HG03039 (cell line): ENCODE data around the gene SNED1.

ENCODE experiments used
- ATAC-seq: cut with Tn5 transposase; IDR thresholded peaks from one replicate; pipeline ENCODE4 v1.9.1; 2021; ENCODE audit warnings: mild to moderate bottlenecking, moderate library complexity; ENCODE audit not compliant: unreplicated experiment

The SNED1 gene

DNA sequence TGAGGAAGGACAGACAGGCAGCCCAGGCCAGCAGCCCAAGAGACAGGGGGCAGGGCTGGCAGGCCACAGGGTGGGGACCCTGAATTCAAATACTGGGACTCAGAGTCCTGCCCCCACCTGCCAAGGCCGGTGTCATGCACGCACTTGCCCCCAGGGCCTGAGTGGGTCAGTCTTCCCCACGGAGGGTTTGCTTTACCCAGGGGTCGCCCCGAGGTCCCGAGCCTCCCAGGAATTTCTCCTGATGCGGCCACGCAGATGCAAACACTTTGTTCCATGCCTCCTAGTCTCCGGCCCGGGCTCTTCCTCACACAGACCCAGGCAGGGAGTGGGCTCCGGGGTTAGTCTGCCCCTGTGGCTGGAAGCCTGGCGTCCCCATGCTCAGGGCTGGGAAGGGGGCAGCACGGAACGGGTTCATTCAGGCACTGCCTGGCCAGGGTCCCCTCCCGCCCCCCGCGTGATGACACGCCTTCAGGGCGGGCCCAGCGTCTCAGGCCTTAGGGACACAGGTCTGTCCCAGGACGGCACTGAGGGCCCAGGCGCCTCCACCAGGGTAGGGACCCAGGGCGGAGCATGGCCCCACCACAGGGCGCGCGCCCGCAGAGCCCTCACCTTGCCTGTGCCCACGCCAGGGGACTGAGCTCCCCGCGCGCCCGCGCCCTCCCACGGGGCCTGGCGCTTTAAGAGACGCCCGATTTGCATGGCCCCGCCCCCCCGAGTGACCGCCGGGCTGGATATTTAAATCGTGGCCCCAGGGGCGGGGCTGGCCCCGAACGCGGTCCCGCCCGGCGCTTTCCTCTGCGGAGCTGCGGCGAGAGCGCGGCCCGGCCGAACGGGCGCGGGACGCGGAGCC, at the start of gene SNED1:
Gene SNED1 (plus strand): TSS at position 763 of the 850 bp plus-strand sequence. CDS start 220 bp downstream, outside the sequence.
- no peak for ATAC-seq

DNA sequence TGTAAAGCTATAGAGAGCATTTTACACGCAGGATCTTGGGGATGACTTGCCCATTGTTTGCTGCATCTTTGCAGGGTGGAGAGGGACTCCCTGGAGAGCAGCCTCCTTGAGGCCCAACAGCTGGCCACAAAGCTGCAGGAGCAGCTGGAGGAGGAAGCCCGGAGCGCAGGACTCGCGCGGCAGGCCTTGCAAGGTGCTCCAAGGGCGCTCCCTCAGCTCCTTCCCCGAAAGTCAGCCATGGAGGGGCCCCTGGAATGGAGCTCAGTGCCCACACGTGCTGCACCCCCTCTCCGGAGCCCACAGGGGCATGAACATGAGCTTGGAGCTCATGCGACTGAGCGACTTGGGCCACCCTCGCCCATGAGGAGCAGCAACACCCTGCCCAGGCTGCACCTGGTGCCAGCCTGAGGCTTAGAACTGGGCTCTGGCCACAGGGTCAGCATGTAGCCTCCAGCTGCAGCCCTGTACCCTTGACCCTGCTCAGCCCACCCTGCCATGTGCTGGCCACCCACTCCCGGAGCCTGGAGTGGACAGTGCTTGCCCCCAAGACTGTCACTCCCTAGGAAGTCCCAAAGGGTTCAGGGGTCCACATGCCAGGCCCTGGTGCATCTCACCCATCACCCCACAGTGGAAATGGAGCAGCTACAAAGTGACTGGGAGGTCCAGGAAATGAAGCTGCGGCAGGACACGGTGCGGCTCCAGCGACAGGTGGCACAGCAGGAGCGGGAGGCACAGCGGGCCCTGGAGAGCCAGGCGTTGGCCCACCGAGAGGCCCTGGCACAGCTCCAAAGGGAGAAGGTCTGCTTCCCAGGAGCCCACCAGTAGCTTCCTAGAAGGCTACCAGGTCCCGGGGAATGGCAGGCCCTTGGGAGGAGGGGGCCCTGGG, 49.3 kb upstream of the SNED1 start:
- no peak for ATAC-seq

DNA sequence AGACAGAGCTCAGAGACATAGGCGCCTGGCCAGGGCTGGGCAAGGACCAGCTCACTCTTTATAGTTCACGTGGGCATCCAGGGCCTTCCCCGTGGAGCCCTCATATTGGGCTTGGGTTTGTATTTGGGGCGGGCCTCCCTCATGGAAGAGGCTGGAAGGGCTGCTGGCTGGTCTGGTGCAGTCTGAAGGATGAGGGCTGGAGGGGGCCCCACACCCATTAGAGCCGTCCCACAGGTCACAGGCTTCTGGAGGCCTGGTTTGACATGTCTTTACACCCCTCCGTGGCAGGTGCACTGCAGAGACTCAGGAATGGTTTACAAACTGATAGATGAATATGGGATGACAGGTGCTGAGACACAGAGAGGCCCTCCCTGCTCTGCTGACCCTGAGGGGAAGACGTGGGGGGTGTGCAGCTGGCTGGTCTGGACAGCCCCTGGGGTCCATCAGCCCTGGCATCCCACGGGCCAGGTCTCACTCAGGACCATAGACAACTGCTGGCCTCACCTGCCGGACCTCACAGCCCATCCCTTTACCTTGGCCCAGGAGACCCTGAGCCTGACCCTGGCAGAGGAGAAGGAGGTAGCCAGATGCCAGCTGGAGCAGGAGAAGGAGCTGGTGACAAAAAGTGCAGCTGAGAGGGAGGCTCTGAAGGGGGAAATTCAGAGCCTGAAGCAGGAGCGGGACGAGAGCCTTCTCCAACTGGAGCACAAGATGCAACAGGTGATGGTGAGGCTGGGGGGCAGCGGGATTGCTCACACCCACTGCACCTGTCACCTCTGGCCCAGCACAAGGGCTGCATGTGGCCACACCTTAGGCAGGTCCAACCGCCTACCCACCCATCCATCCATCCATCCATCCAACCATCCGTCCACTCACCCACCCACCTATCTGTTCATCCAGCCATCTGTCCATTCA, 48.4 kb upstream of the SNED1 start:
- no peak for ATAC-seq

DNA sequence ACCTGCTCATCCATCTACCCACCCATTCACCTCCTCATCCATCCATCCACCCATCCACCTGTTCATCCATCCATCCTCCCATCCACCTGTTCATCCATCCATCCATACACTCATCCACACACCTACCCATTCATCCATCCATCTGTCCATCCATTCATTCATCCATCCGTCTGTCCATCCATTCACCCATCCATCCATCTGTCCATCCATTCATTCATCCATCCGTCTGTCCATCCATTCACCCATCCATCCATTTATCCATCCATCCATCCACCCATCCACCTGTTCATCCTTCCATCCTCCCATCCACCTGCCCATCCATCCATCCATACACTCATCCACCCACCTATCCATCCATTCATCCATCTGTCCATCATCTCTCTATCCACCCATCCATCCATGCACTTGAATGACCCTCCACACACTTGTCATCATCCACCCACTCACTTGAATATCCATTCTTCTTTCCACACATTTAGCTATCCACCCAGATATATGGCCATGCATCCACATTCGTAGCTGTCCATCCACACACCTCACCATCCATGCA, 47.3 kb upstream of the SNED1 start:
- ATAC-seq, result no peak

DNA sequence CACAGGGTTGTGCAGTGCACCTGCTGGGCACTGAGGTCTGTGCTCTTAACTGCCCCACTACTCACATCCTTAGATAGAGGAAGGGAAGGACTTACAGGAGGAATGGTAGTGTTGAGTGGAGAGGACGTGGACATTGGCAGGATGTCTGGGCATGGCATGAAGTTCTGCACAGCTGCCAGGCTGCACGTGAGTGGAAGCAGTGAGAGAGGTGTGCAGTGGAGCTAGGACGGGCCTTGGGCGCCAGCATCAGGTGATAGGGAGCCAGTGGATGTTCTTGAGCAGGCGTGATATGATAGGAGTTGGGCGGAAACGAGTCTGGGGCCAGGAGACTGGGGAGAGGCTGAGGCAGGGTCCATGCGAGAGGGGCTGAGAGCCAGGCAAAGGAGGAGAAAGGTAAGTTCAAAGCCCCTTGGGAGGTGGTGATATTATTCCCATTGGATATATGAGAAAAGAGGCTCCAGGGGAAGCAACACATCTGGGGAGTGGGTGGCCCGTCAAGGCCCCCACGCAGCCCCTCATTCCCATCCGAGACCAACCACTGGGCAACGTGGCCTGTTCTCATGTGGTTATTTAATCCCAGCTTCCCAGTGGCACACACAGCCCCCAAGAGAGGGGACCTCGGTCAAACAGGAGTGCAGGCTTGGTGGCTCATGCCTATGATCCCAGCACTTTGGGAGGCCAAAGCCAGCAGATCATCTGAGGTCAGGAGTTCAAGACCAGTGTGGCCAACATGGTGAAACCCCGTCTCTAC, 45.7 kb upstream of the SNED1 start:
- ATAC-seq, result no peak

DNA sequence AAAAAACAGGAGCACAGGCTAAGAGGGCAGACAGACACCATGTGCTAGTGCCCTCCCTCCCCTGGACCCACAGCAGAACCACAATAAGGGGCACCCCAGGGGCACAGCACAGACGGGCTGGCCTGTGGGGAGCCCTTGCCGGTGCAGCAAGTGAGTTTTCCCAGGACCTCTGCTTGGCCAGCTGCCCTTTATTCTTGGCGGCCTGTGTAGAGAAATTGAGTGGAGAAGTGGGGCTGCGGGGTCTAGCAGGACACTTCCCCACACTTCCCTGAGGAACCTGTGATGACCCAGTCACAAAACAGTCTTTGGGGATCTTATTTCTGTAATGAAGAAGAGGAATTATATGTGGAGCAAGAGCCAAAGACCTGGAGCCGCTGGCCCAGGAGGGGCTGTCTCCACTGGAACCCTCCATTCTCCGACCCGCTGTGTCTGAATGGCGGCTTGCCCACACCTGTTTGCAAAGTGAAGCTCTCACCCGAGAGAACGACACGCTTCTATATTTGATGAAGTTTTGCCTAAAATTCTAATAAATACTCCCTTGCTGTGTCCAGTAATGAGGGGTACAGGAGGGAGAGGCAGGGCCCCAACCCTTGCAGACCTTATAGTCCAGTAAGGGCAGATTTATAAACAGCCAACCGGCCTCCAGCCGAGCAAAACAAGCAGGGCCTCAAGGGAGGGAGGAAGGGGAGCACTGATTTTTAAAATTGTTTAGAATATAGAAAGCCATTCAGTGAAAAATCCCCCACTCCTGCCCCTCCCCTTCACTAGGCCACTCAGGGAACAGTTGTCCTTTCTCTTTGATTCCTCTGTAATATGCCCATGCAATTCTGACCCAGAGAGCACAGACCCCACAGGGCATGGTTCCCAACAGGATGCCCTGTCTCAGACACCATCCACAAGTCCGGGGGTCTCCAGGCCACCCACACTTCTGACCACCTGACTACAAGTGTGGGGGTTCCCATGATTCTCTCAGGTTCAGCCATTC, 44.7 kb upstream of the SNED1 start:
- no peak for ATAC-seq

DNA sequence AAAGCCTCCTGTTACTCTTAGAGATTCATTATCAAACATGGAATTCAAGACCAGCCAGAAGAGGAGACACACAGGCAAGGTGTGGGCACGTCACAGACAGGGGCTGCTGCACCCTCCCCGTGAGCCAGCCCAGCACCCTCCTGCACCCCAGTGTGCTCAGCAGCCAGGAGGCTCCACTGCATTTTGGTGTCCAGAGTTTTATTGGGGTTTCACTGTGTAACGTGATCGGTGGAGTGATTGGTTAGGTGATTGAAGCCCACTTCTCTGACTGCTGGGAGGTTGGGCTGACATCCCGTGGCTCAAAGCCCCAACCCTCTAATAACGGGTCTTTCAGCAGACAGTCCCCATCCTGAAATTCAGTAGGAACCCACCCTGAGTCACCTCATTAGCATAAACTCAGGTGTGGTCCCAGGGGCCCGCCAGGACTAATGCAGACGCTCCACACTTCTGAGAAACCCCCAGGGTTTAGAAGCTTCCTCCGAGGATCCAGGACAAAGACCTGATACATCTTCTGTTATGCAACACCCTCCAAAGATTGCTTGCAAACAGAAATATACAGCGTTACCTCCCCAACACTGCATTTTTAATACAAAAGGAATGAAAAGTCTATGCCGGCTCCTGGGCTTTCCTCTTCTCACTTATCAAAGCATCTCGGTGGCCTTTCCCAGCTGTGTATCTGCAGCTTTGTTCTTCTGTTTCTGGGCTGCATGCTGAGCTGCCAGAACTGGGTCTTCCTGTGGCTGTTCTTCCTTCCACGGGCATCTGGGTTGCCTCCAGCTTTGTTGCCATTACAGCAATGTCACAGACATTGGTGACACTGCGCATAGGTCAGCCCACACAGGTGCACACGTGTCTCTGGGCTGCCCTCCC, 43.7 kb upstream of the SNED1 start:
- no peak for ATAC-seq

DNA sequence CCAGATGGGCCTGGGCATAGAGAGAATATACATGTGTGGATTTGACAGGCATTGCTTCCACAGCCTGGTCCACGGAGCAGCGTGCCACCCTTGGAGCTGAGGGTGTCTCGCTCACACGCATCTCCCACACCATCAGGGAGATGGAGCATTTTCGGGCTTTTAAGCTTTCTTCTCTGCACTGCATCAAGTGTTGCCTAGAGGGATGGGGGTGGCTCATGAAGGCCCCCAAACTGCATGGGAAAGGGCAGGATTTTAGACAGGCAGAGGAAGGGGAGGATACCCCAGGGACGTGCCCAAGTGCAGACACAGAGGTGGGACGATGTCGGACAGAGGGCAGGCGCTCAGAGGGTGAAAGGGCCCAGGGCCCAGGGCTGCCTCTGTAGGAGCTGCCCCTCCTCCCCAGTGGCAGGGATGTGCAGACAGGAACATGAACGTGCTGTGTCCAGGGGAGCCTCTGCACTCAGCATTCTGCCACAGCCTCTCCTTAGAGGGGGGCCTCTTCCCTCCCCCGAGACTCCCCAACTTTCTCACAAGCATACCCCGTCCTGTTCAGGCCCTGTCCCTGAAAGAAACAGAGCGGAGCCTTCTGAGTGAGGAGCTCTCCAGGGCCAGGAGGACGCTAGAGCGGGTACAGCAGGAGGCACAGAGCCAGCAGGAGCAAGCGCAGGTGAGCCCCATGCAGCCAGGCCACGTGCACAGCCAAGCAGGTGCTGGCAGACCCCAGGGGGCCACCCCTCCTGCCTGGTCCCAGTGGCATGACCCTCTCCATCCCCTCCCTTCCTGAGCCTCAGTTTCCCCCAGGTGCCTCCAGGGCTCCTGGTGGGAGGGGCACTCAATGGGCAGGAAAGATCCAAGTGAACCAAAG, 42.9 kb upstream of the SNED1 start:
- no peak for ATAC-seq

DNA sequence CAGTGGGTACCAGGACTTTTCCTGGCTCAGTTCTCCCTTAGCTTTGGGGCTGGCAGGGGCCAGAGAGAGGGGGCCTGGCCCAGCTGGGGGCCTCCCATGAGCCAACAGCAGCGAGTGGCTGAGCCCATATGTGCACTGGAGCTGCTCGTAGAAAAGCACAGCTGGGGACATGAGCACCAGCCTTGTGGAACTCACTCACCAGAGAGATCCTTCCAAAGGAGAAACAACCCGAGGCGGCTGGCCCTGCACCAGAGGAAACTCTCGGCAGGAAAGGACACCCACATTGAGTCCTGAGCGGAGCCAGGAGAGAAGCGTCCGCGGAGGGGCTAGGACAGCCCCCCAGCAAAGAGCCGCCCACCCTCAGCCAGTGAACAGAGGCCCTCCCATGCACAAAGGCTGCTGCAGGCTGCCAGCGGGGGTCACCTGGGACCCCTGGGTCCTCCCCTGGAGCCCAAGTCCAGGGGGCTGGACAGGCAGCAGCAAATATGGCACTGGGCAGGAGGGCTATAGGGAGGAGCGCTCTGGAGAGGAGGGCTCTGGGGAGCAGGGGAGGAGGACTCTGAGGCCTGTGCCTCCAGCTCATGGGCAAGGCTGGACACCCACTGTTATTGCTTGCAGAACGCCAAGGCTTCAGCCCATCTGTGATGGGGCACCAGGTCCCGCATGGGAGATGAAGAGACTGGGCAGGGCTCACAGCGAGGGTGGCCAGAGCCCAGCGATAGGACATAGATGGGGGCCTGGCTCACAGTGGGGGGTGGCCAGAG, 42.1 kb upstream of the SNED1 start:
- no peak for ATAC-seq

DNA sequence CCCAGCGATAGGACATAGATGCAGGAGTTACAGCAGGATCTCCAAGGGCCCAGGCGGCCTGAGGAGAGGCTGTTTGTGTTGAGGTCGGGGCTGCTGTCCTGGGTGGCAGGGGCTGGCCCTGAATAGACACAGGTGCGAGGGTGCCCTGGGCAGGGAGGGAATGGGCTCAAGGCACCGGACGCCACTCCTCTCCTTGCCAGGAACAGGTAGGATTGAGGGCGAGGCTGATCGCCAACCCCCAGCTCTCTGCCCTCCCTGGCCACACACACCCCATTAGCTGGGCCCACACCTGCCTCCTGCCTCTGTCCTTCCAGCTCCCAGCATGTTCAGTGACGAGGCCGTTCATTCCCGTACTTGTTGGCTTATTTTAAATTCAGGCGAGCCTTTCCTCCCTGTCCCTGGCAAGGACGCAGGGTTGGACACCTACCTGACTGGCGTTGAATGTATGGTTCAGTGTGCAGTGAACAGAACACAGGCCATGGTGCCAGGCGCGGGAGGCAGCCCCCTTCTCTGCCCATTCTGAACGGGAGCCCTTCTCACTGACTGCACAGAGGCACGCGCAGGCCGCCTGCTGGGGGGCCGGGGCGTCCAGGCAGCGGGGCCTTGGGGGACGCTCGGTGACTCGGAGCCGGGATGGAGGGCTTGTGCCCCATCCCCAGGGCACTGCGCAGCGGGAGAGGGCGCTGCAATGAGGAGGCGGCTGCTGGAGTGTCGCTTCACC, 41.3 kb upstream of the SNED1 start:
- ATAC-seq, result no peak

DNA sequence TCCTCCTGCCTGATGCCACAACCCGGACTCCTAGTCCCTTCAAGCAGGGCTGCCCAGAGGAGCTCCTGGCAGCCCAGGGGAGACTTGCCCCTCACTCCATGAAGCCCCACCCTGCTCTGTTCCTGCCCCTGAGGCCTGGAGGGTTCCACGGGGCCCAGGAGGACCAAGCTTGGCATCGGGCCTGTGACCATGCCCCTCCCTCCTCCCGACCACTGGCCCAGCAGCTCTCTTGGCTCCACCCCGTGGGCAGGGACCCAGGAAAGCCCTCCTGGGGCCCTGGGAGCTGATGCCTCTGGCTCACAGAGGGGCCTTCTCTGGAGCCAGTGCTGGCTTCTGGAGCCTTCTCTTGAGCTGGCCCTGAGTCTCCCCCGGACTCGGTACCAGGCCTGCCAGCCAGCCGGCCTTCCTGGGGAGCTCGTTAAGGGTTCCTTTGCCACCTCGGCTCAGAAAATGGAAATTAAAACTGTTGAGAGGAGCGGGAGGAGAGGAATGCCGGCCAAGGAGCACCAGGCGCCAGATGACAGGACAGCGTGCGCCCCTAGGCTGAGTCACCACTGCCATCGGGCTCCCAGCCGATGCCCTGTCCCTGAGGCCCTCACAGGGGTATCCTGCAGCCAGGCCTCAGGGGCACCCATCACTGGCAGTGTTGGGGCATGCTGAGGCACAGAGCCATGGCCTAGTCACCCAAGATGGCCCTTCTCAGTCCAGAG, 40.6 kb upstream of the SNED1 start:
- ATAC-seq, result no peak

DNA sequence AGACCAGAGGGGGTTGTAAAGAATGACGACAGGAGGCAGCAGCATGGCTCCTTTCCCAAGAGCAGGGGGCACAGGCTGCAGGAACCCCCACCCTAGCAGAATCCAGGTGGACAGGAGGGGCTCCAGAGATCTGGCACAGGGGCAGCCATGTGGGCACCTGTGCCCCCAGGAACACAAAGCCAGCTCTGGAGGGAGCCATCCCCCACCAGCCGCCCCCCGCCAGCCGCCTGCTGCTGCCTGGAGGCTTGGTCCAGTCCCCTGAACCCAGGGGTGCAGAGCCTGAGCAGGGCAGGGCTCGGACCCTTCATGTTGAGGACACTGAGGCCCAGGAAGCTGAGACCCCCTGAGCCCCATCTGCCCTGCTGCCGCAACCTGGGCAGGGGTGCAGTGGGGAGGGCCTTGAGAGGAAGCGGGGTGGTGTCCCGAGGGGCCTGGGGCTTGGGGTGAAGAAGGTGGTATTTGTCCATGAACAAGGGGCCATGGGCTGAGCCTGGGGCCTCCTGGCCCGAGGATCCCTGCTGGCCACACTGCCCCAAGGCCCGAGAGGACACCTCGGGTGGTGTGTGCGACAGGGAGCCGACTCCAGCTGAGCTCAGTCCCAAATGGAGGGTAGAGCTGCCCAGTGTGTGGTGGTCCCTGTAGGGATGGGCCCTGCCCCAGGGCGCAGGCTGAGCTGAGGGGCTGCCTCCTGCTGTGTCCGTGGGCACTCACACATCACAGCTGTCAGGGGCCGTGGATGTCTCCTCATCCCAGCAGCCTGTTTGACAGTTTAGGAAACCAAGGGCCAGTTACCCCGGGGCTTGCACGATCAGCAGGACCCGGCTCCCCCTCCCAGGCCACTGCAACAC, 39.8 kb upstream of the SNED1 start:
- ATAC-seq, result no peak

DNA sequence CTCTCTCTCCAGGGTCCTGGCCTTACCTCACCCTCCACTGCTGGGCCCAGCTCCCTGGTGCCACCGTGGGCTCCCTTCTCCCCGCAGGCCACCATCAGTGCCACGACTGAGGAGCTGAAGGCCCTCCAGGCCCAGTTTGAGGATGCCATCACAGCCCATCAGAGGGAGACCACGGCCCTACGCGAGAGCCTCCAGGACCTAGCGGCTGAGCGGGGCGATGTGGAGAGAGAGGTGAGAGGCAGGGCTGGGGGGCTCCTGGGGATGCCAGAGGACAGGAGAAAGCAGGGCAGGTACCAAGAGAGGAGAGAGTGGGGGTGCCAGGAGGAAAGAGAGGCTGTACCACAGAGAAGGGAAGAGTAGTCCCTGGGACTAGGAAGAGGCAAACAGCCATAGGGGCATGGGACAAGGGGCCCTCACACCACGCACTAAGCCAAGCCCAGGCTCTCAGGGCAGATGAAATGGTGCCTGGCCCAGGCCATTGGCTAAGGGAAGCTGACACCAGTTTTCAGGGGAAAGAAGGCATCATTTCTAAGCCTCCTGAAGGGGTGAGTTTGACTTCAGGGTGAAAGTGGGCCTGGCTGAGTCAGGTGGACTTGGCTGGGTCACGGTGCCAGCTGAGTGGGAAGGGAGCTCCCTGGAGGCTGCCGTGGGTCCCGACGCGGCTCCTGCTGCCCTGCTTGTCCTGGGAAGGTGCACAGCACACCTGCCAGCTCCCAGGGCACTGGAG, 39.0 kb upstream of the SNED1 start:
- ATAC-seq, result no peak
